LNCaP clone FGC (cell line): Measurements from ENCODE around the gene EN1.

ENCODE experiments used
- DNase-seq: peaks from one replicate; pipeline ENCODE4 v3.0.0-alpha.2; 2011; ENCODE audit warnings: low read depth
- H3K4me3 ChIP-seq: 2 replicates; pipeline ENCODE4 v1.5.1; 2011; ENCODE audit warnings: mild to moderate bottlenecking, low read depth, low read length, control low read depth
- TF ChIP-seq, protein P1 (sequence below): IDR thresholded peaks from 2 replicates; pipeline ENCODE4 v1.5.1; 2012; ENCODE audit warnings: mild to moderate bottlenecking; ENCODE audit not compliant: control insufficient read depth, insufficient read depth; ENCODE audit errors: extremely low read depth

EN1 gene

GRCh38 chr2:118832071-118832790 is 15.2 kb downstream of the EN1 start:
- H3K4me3 ChIP-seq = no peak overlapping the region
- TF ChIP-seq, protein P1, sequence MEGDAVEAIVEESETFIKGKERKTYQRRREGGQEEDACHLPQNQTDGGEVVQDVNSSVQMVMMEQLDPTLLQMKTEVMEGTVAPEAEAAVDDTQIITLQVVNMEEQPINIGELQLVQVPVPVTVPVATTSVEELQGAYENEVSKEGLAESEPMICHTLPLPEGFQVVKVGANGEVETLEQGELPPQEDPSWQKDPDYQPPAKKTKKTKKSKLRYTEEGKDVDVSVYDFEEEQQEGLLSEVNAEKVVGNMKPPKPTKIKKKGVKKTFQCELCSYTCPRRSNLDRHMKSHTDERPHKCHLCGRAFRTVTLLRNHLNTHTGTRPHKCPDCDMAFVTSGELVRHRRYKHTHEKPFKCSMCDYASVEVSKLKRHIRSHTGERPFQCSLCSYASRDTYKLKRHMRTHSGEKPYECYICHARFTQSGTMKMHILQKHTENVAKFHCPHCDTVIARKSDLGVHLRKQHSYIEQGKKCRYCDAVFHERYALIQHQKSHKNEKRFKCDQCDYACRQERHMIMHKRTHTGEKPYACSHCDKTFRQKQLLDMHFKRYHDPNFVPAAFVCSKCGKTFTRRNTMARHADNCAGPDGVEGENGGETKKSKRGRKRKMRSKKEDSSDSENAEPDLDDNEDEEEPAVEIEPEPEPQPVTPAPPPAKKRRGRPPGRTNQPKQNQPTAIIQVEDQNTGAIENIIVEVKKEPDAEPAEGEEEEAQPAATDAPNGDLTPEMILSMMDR = no peak
- DNase-seq = no peak

- no peak overlapping the region for H3K4me3 ChIP-seq
- no peak for DNase-seq
- TF ChIP-seq, protein P1 = no peak
Observed at GRCh38 chr2:118830881-118831280, 16.6 kb downstream of the EN1 start.

- H3K4me3 ChIP-seq = no peak overlapping the region
- DNase-seq = no peak
- TF ChIP-seq, protein P1 = no peak
Observed at GRCh38 chr2:118830118-118830517, 17.3 kb downstream of the EN1 start.

DNA sequence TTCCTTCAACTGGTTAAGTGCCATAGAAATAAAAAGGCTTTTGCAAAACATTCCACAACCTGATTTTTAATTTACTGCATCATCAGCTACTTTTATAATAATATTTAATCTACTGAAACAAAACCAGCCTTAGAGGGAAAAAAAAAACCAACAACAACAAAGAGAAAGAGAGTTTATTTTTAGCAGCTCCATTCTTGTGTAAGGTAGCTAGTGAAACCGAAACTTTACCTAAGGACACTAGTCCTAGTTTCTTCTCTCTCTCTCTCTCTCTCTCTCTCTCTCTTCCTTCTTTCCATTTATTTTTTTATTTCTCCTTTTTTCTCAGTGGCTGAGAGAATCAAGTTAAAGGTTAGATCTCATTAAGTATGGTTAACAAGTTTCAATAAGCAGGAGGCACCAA is 21.4 kb downstream of the EN1 start:
- H3K4me3 ChIP-seq = no peak overlapping the region
- DNase-seq = no peak
- TF ChIP-seq, protein P1 = no peak

DNA sequence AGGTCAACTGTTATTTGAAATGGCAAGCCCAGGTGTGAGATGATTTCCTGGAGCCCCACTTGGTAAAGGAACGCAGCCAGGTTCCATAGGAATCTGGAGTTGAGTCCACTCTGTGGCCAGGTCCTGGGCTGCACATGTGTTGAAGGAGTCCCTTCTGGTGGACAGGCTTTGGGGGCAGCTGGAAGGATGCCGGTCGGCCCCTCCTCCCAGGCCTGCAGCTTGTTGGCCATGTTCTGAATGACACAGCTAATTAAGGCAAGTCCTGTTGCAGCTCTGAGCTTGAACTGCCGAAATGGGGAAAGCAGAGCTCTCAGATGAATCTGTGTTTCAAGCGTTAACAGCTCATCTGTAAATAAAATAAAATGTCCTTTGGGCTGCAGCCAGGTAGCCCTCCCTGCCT is 23.8 kb downstream of the EN1 start:
- TF ChIP-seq, protein P1 = no peak
- no peak for DNase-seq
- no peak overlapping the region for H3K4me3 ChIP-seq

- DNase-seq = no peak
- TF ChIP-seq, protein P1 = no peak
- H3K4me3 ChIP-seq = no peak overlapping the region
Observed at GRCh38 chr2:118822572-118822971, 24.9 kb downstream of the EN1 start.

- no peak overlapping the region for H3K4me3 ChIP-seq
- no peak for DNase-seq
- TF ChIP-seq, protein P1 = no peak
Observed at GRCh38 chr2:118822015-118822414, 25.4 kb downstream of the EN1 start.
